Measurements from ENCODE around the gene SLC9A9. TPM values are rescaled to one million over a fixed set of nuclear protein-coding genes. Genes with fewer than 3 reads are reported as not detected.

Gene SLC9A9
- polyA plus RNA-seq, 1 donor from 2014 or later = 0.54 TPM

DNA sequence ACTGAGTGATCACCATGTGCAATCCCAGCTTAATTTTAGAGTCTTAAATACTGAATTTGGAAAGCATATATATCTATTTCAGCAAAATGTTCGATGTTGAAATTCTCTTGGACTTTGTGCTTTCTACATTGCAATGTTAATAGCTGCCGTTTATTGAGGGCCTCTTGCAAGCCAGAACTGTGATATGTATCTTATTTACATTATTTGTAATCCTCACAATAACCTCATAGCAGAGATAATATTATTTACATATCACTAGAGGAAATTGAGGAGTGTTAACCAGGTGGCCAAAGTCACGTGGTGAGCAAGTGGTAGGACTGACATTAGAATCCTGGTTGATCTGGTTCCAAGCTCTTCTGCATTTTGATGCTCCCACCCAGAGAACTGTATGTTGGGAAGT lies 254.1 kb downstream of the SLC9A9 start:
- H3K27ac ChIP-seq (ENCODE audit: low read length) = no peak overlapping the region
- H3K4me3 ChIP-seq (ENCODE audit: low read length) = no peak overlapping the region
- H3F3A ChIP-seq (ENCODE audit: insufficient read depth, low read length, poor library complexity, severe bottlenecking) = no peaks in the 10 kb centered on the region
- H4K20me1 ChIP-seq (ENCODE audit: insufficient read depth) = no peaks in the 10 kb centered on the region
- H3K9me3 ChIP-seq (ENCODE audit: low read length) = no peaks in the 10 kb centered on the region
- TF ChIP-seq POLR2AphosphoS5 (IDR thresholded peaks at IDR 0.05) (no peak), RAD21 (conservative IDR thresholded peaks at IDR 0.05) (no peak), EP300 (conservative IDR thresholded peaks at IDR 0.05; ENCODE audit: poor library complexity, severe bottlenecking) (no peak), EZH2 (IDR thresholded peaks at IDR 0.05; ENCODE audit: borderline replicate concordance, insufficient read depth, low read length, poor library complexity, severe bottlenecking) (no peak)
- TF ChIP-seq, protein P1, sequence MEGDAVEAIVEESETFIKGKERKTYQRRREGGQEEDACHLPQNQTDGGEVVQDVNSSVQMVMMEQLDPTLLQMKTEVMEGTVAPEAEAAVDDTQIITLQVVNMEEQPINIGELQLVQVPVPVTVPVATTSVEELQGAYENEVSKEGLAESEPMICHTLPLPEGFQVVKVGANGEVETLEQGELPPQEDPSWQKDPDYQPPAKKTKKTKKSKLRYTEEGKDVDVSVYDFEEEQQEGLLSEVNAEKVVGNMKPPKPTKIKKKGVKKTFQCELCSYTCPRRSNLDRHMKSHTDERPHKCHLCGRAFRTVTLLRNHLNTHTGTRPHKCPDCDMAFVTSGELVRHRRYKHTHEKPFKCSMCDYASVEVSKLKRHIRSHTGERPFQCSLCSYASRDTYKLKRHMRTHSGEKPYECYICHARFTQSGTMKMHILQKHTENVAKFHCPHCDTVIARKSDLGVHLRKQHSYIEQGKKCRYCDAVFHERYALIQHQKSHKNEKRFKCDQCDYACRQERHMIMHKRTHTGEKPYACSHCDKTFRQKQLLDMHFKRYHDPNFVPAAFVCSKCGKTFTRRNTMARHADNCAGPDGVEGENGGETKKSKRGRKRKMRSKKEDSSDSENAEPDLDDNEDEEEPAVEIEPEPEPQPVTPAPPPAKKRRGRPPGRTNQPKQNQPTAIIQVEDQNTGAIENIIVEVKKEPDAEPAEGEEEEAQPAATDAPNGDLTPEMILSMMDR (IDR thresholded peaks at IDR 0.05; ENCODE audit: poor library complexity, severe bottlenecking) = no peak
- H3K9ac ChIP-seq (ENCODE audit: low read length) = no peak overlapping the region
- no peak overlapping the region for H2AFZ ChIP-seq (ENCODE audit: low read depth, low read length)
- H3K9me2 ChIP-seq (ENCODE audit: insufficient read depth, low read length) = no peaks in the 10 kb centered on the region
- H3K4me2 ChIP-seq (ENCODE audit: low read length) = no peak overlapping the region
- no peaks in the 10 kb centered on the region for H3K36me3 ChIP-seq (ENCODE audit: insufficient read depth, low read length)
- no peaks in the 10 kb centered on the region for H3K79me2 ChIP-seq (replicated peaks; ENCODE audit: insufficient read depth, low read length)
- H3K27me3 ChIP-seq (ENCODE audit: insufficient read depth, low read depth, low read length) = no peaks in the 10 kb centered on the region

DNA sequence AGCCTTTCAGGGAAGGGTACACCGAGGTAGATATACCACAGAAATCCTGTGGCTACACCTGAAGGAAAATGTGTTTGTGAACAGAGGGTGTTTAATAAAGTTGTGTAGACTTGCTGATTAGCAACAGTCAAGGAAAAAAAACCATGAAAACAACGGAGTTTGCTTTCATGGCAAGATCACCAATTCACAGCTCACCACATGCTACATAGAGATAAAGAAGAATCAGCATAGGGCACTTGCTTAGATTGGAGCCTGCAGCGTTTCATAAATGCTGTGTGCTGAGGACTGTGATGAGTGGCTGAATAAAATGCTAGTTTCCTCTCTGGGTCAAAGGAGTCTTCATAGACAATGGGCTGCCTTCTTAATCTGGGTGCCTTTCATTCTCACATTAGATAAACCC lies 257.6 kb downstream of the SLC9A9 start:
- Histone ChIP-seq H3K9ac (ENCODE audit: low read length) (no peak overlapping the region), H3K9me3 (ENCODE audit: low read length) (no peaks in the 10 kb centered on the region), H3K79me2 (replicated peaks; ENCODE audit: insufficient read depth, low read length) (no peaks in the 10 kb centered on the region), H3F3A (ENCODE audit: insufficient read depth, low read length, poor library complexity, severe bottlenecking) (no peaks in the 10 kb centered on the region), H2AFZ (ENCODE audit: low read depth, low read length) (no peak overlapping the region), H3K4me2 (ENCODE audit: low read length) (no peak overlapping the region), H3K4me3 (ENCODE audit: low read length) (no peak overlapping the region), H4K20me1 (ENCODE audit: insufficient read depth) (no peaks in the 10 kb centered on the region), H3K27ac (ENCODE audit: low read length) (no peak overlapping the region), H3K27me3 (ENCODE audit: insufficient read depth, low read depth, low read length) (no peaks in the 10 kb centered on the region), H3K36me3 (ENCODE audit: insufficient read depth, low read length) (no peaks in the 10 kb centered on the region), H3K9me2 (ENCODE audit: insufficient read depth, low read length) (no peaks in the 10 kb centered on the region)
- TF ChIP-seq SMC3 (conservative IDR thresholded peaks at IDR 0.05; ENCODE audit: poor library complexity) = no peak
- TF ChIP-seq MXI1 (conservative IDR thresholded peaks at IDR 0.05; ENCODE audit: poor library complexity, severe bottlenecking) = no peak
- TF ChIP-seq RAD21 (conservative IDR thresholded peaks at IDR 0.05) = no peak
- TF ChIP-seq EZH2 (IDR thresholded peaks at IDR 0.05; ENCODE audit: borderline replicate concordance, insufficient read depth, low read length, poor library complexity, severe bottlenecking) = no peak
- TF ChIP-seq, protein P1 (IDR thresholded peaks at IDR 0.05; ENCODE audit: poor library complexity, severe bottlenecking) = no peak
- TF ChIP-seq TAF1 (IDR thresholded peaks at IDR 0.05; ENCODE audit: low read depth) = no peak
- TF ChIP-seq EP300 (conservative IDR thresholded peaks at IDR 0.05; ENCODE audit: poor library complexity, severe bottlenecking) = no peak
- TF ChIP-seq, protein P2, sequence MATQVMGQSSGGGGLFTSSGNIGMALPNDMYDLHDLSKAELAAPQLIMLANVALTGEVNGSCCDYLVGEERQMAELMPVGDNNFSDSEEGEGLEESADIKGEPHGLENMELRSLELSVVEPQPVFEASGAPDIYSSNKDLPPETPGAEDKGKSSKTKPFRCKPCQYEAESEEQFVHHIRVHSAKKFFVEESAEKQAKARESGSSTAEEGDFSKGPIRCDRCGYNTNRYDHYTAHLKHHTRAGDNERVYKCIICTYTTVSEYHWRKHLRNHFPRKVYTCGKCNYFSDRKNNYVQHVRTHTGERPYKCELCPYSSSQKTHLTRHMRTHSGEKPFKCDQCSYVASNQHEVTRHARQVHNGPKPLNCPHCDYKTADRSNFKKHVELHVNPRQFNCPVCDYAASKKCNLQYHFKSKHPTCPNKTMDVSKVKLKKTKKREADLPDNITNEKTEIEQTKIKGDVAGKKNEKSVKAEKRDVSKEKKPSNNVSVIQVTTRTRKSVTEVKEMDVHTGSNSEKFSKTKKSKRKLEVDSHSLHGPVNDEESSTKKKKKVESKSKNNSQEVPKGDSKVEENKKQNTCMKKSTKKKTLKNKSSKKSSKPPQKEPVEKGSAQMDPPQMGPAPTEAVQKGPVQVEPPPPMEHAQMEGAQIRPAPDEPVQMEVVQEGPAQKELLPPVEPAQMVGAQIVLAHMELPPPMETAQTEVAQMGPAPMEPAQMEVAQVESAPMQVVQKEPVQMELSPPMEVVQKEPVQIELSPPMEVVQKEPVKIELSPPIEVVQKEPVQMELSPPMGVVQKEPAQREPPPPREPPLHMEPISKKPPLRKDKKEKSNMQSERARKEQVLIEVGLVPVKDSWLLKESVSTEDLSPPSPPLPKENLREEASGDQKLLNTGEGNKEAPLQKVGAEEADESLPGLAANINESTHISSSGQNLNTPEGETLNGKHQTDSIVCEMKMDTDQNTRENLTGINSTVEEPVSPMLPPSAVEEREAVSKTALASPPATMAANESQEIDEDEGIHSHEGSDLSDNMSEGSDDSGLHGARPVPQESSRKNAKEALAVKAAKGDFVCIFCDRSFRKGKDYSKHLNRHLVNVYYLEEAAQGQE (IDR thresholded peaks at IDR 0.05; ENCODE audit: borderline replicate concordance) = no peak
- TF ChIP-seq POLR2AphosphoS5 (IDR thresholded peaks at IDR 0.05) = no peak
